NT2/D1 (cell line): ENCODE data around the gene TMEM117.

Experiments
- DNase-seq: peaks from one replicate; pipeline ENCODE4 v3.0.0-alpha.2; 2011; ENCODE audit warnings: low read depth, low spot score
- H3K27me3 ChIP-seq: 2 replicates; pipeline ENCODE4 v1.6.0; 2011; ENCODE audit warnings: mild to moderate bottlenecking; ENCODE audit not compliant: insufficient read length, insufficient read depth
- H3K36me3 ChIP-seq: 2 replicates; pipeline ENCODE4 v1.6.1; 2011; ENCODE audit warnings: mild to moderate bottlenecking, low read length, mixed read lengths; ENCODE audit not compliant: insufficient read depth, insufficient read length
- H3K4me1 ChIP-seq: 2 replicates; pipeline ENCODE4 v1.5.1; 2011; ENCODE audit not compliant: insufficient read depth, insufficient read length
- H3K4me3 ChIP-seq: 2 replicates; pipeline ENCODE4 v1.5.1; 2011; ENCODE audit warnings: low read depth; ENCODE audit not compliant: insufficient read length
- H3K9ac ChIP-seq: 2 replicates; pipeline ENCODE4 v1.6.0; 2011; ENCODE audit warnings: low read depth; ENCODE audit not compliant: insufficient read length
- H3K9me3 ChIP-seq: 2 replicates; pipeline ENCODE4 v1.5.1; 2011; ENCODE audit warnings: mild to moderate bottlenecking, low read length; ENCODE audit not compliant: insufficient read depth
- SUZ12 ChIP-seq: IDR thresholded peaks from 2 replicates; pipeline ENCODE4 v1.6.1; 2011; ENCODE audit not compliant: insufficient read length, insufficient read depth; ENCODE audit errors: extremely low read depth
- YY1 ChIP-seq: IDR thresholded peaks from 2 replicates; pipeline ENCODE4 v1.6.1; 2011; ENCODE audit not compliant: insufficient read length, insufficient read depth
- ZNF274 ChIP-seq: IDR thresholded peaks from 2 replicates; pipeline ENCODE4 v1.6.1; 2011; ENCODE audit warnings: mild to moderate bottlenecking, low read depth, low read length

The TMEM117 gene

DNA sequence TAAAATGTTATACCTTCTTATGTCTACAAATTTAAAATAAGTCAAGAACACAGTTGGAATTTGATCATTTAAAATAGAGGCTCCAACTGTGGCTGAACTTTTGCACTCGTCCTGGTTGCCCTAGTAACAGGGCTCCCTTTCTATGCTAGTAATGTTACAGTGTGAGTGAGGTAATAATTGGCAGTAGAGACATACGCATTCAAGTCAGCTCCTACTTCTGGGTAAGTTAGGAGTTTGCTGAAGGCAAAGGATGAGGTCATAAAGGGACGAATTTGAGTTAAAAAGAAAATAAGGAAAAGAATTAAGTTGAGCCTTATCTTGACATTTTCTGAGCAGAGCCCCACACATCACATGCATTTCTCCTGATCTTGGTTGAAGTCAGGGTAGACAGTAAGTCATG lies 129.1 kb downstream of the TMEM117 start:
- no peaks in the 10 kb centered on the region for H3K4me1 ChIP-seq
- no peaks in the 10 kb centered on the region for H3K36me3 ChIP-seq
- H3K27me3 ChIP-seq, result no peaks in the 10 kb centered on the region
- 0 out of 2 replicates have a peak, but pooled peaks cover 3% of the 10 kb centered on the region for H3K9me3 ChIP-seq
- no peak overlapping the region for H3K4me3 ChIP-seq
- TF ChIP-seq YY1, result no peak
- TF ChIP-seq SUZ12, result no peak
- TF ChIP-seq ZNF274, result no peak
- DNase-seq, result no peak
- no peak overlapping the region for H3K9ac ChIP-seq

- H3K4me3 ChIP-seq, result no peak overlapping the region
Observed at GRCh38 chr12:43965899-43966298, 130.0 kb downstream of the TMEM117 start.

GRCh38 chr12:43968736-43969135 lies 132.9 kb downstream of the TMEM117 start:
- no peak overlapping the region for H3K4me3 ChIP-seq
- DNase-seq, result no peak
- TF ChIP-seq SUZ12 (no peak), ZNF274 (no peak), YY1 (no peak)
- H3K9ac ChIP-seq, result no peak overlapping the region
- peaks cover 11% of the 10 kb centered on the region; the same call in 1 of the 2 replicates for H3K9me3 ChIP-seq
- H3K27me3 ChIP-seq, result no peaks in the 10 kb centered on the region
- H3K36me3 ChIP-seq, result no peaks in the 10 kb centered on the region
- no peaks in the 10 kb centered on the region for H3K4me1 ChIP-seq

More at GRCh38 chr12:43965899-43966298, 130.0 kb downstream of the TMEM117 start:
- DNase-seq, result no peak
- Histone ChIP-seq H3K27me3 (no peaks in the 10 kb centered on the region), H3K36me3 (no peaks in the 10 kb centered on the region), H3K9ac (no peak overlapping the region), H3K4me1 (no peaks in the 10 kb centered on the region), H3K9me3 (0 out of 2 replicates have a peak, but pooled peaks cover 3% of the 10 kb centered on the region)
- no peak for TF ChIP-seq ZNF274
- TF ChIP-seq SUZ12, result no peak
- TF ChIP-seq YY1, result no peak

- Histone ChIP-seq H3K4me3 (no peak overlapping the region), H3K9ac (no peak overlapping the region), H3K4me1 (no peaks in the 10 kb centered on the region), H3K36me3 (no peaks in the 10 kb centered on the region), H3K27me3 (no peaks in the 10 kb centered on the region), H3K9me3 (peaks cover 11% of the 10 kb centered on the region; the same call in 1 of the 2 replicates)
- no peak for DNase-seq
- TF ChIP-seq YY1 (no peak), ZNF274 (no peak), SUZ12 (no peak)
Observed at GRCh38 chr12:43969882-43970281, 134.0 kb downstream of the TMEM117 start.

- no peaks in the 10 kb centered on the region for H3K4me1 ChIP-seq
- H3K9ac ChIP-seq, result no peak overlapping the region
- TF ChIP-seq YY1 (no peak), SUZ12 (no peak), ZNF274 (no peak)
- no peak for DNase-seq
- H3K9me3 ChIP-seq, result peaks cover 13% of the 10 kb centered on the region; the same call in 1 of the 2 replicates
- H3K27me3 ChIP-seq, result no peaks in the 10 kb centered on the region
- no peak overlapping the region for H3K4me3 ChIP-seq
- H3K36me3 ChIP-seq, result no peaks in the 10 kb centered on the region
Observed at GRCh38 chr12:43973385-43973784, 137.5 kb downstream of the TMEM117 start.

GRCh38 chr12:43973993-43974392 lies 138.1 kb downstream of the TMEM117 start:
- no peak for DNase-seq
- no peak overlapping the region for H3K9ac ChIP-seq
- no peaks in the 10 kb centered on the region for H3K27me3 ChIP-seq

DNA sequence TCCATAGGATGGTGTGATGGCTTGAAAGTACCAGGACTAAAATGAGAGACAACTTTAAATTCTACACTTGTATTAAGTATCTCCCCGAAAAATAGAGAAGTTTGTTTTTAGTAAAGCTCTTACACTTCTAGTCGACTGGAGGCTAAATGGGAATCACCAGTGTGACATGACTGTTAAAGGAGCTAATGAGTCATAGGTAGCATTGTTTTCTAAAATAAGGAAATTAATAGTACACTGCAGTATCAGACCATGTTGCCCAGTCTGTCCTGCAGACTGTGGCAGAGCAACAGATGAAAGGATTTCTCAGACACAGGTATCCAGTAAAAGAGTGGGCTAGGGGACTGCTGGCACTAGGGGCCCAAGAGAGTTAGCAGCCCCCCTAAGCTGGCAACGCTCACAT lies 140.1 kb downstream of the TMEM117 start:
- H3K4me3 ChIP-seq, result no peak overlapping the region
- no peak overlapping the region for H3K9ac ChIP-seq
- no peaks in the 10 kb centered on the region for H3K4me1 ChIP-seq
- no peaks in the 10 kb centered on the region for H3K36me3 ChIP-seq
- no peak for TF ChIP-seq SUZ12
- no peak for TF ChIP-seq YY1
- no peak for TF ChIP-seq ZNF274
- DNase-seq, result no peak
- no peaks in the 10 kb centered on the region for H3K27me3 ChIP-seq
- H3K9me3 ChIP-seq, result peaks cover 38% of the 10 kb centered on the region; the same call in 1 of the 2 replicates

More at GRCh38 chr12:43973993-43974392, 138.1 kb downstream of the TMEM117 start:
- H3K9me3 ChIP-seq, result peaks cover 19% of the 10 kb centered on the region; the same call in 1 of the 2 replicates
- no peaks in the 10 kb centered on the region for H3K36me3 ChIP-seq
- no peaks in the 10 kb centered on the region for H3K4me1 ChIP-seq
- TF ChIP-seq SUZ12, result no peak
- no peak for TF ChIP-seq YY1
- no peak overlapping the region for H3K4me3 ChIP-seq
